Pancreas (tissue), 10 donors: ENCODE data around the gene NFATC2IP. TPM values are rescaled to one million over a fixed set of nuclear protein-coding genes. Genes with fewer than 3 reads are reported as not detected.

ENCODE experiments used
- ATAC-seq, 4 donors: fragments of 200-7000 bp; cut with Tn5 transposase; one replicate each; pipeline versions ENCODE4 v1.8.0 to v1.9.1; 2020; ENCODE audit warnings: mild to moderate bottlenecking in 4 of 4, moderate library complexity in 4 of 4
- DNase-seq, 6 donors: peaks; one replicate each; pipeline ENCODE4 v3.0.0-alpha.2; 2020
- FAIRE-seq: peaks from 2 replicates; lab custom pipeline; 2012; peaks lifted over from hg19 to GRCh38; lab: Jason Lieb, UNC
- H3K27ac ChIP-seq, 4 donors: fragments of 200-600 bp; sonication (generic); 1 replicate in 3 of 4; 2 replicates in 1 of 4; pipeline versions ENCODE4 v1.5.0 to v1.8.0; 2020
- H3K27me3 ChIP-seq, 4 donors: fragments of 200-600 bp; one replicate each; pipeline ENCODE4 v1.8.0; 2021
- H3K36me3 ChIP-seq, 3 donors: fragments of 200-600 bp; sonication (generic) in 1 of 3; one replicate each; pipeline versions ENCODE4 v1.5.0 to v1.8.0; 2020 to 2021
- H3K4me1 ChIP-seq, 3 donors: fragments of 200-600 bp; one replicate each; pipeline ENCODE4 v1.8.0; 2021
- H3K4me3 ChIP-seq, 4 donors: fragments of 200-600 bp; sonication (generic) in 2 of 4; one replicate each; pipeline versions ENCODE4 v1.5.0 to v1.8.0; 2020 to 2021
- H3K9me3 ChIP-seq, 4 donors: fragments of 200-600 bp; one replicate each; pipeline ENCODE4 v1.8.0; 2021
- CTCF ChIP-seq, 4 donors: fragments of 200-600 bp; sonication (generic) in 3 of 4; IDR thresholded peaks; one replicate each; pipeline versions ENCODE4 v1.5.0 to v1.8.0; 2021; ENCODE audit warnings: antibody characterized with exemption in 4 of 4
- WGBS, 2 donors: extraction: QIAGEN DNeasy Blood & Tissue Kit; methylation state at CpG; one replicate each; pipeline ENCODE4 v1.1.7; 2013; 5-methylcytosine and 5-hydroxymethylcytosine counted together
- intact Hi-C, 3 donors: fragments of 100-400 bp; cut with DNase I; formaldehyde crosslinking; loops; one replicate each; pipeline versions ENCODE4 v1.11.1 to v1.14.2; 2022
- polyA plus RNA-seq, 2 donors: library from polyadenylated mRNA; stranded (reverse); fragments of 200-250 nt; gene quantifications; one replicate each; pipeline ENCODE4 v1.2.3, GENCODE V29; 2013
- total RNA-seq, 6 donors: library from RNA; stranded (reverse); fragmentation: NEBNext Ultra II Directional in 4 of 6; extraction: Animal tissue kit (Norgen Biotek cat#: 25700) in 4 of 6; gene quantifications; one replicate each; pipeline versions ENCODE4 v1.2.1 to v1.2.4, GENCODE V29; 2021 to 2023
- donor health status: healthy with polysubstance abuse.
- donor health status: DM: no; HTN: no; CAD: no; lungs with moderate emphysema.
- donor health status: DM: no; HTN: no; CAD: no.
- donor health status: control.
- donor health status: control.
- donor health status: Bipolar disorder and iron deficiency.
- donor health status: DM: yes; HTN: yes; CAD: no.
- donor health status: DM: no; HTN: no; CAD: no.
- donor health status: DM: no; HTN: no; CAD: no.
- donor health status: DM: yes; HTN: yes; CAD: no.

NFATC2IP gene
- total and polyA plus RNA-seq, 8 donors, result 9.2 to 22.0 (median 12.6) TPM

GRCh38 chr16:28917095-28917494 lies 33.6 kb upstream of the NFATC2IP start:
- intact Hi-C loops, result loop anchor here in 1 of 3 donors (10.0 kb wide), 1 partner anchor 52 kb away; the partner anchor contains the start of gene SH2B1
- no peak overlapping the region for H3K4me3 ChIP-seq
- H3K27me3 ChIP-seq, result no peaks in the 10 kb centered on the region
- ATAC-seq (no peak), FAIRE-seq (no peak), DNase-seq (no peak)
- no peak for TF ChIP-seq CTCF (IDR thresholded peaks at IDR 0.05)
- 92 to 95% methylated on average over 7 of the region's 7 CpGs for WGBS, 2 donors
- H3K4me1 ChIP-seq, result no peaks in the 10 kb centered on the region
- no peaks in the 10 kb centered on the region for H3K9me3 ChIP-seq
- peaks cover 0 to 38% (median 6%) of the 10 kb centered on the region in 3 donors for H3K36me3 ChIP-seq
- H3K27ac ChIP-seq, result no peak overlapping the region

GRCh38 chr16:28918698-28919097 lies 32.0 kb upstream of the NFATC2IP start:
- intact Hi-C loops, result loop anchor here in 1 of 3 donors (10.0 kb wide), 1 partner anchor 54 kb away; the partner anchor contains the start of gene SH2B1
- ATAC-seq, result no peak
- Histone ChIP-seq H3K27me3 (no peaks in the 10 kb centered on the region), H3K4me3 (no peak overlapping the region), H3K4me1 (peaks cover 9% of the 10 kb centered on the region in 3 donors), H3K27ac (no peak overlapping the region), H3K36me3 (peaks cover 0 to 38% (median 6%) of the 10 kb centered on the region in 3 donors), H3K9me3 (no peaks in the 10 kb centered on the region)
- FAIRE-seq, result no peak
- no peak for TF ChIP-seq CTCF (IDR thresholded peaks at IDR 0.05)
- WGBS, 2 donors, result 98% methylated on average over 3 of the region's 3 CpGs
- no peak for DNase-seq

- 41 to 55% methylated on average over 3 of the region's 3 CpGs for WGBS, 2 donors
- H3K27ac ChIP-seq, result peak overlapping the region; percentile 58 to 99 (median 96)
These were observed 27.5 kb upstream of the NFATC2IP start for GRCh38 chr16:28923231-28923587.

GRCh38 chr16:28923652-28924398 lies 26.9 kb upstream of the NFATC2IP start:
- Histone ChIP-seq H3K9me3 (no peaks in the 10 kb centered on the region), H3K36me3 (peaks cover 0 to 14% (median 0%) of the 10 kb centered on the region in 3 donors), H3K4me3 (peak overlapping the region; percentile 29 to 84 (median 66)), H3K4me1 (peaks cover 9 to 11% (median 9%) of the 10 kb centered on the region in 3 donors), H3K27ac (peak overlapping the region; percentile 58 to 99 (median 96)), H3K27me3 (no peaks in the 10 kb centered on the region)
- FAIRE-seq (no peak), DNase-seq (peak in 3 of 6 donors; percentile 38 to 43 (median 39)), ATAC-seq (peak; percentile 1 to 8 (median 2))
- no peak for TF ChIP-seq CTCF (IDR thresholded peaks at IDR 0.05)
- intact Hi-C loops, result no loop called here
- 19 to 21% methylated on average over 13 of the region's 13 CpGs for WGBS, 2 donors

More at GRCh38 chr16:28923231-28923587, 27.5 kb upstream of the NFATC2IP start:
- no peak for FAIRE-seq
- Histone ChIP-seq H3K9me3 (no peaks in the 10 kb centered on the region), H3K4me3 (peak overlapping the region in 2 of 4 donors; percentile 72 to 84), H3K36me3 (peaks cover 0 to 18% (median 0%) of the 10 kb centered on the region in 3 donors), H3K4me1 (peaks cover 9 to 11% (median 9%) of the 10 kb centered on the region in 3 donors), H3K27me3 (no peaks in the 10 kb centered on the region)
- DNase-seq, result no peak
- ATAC-seq, result no peak
- no peak for TF ChIP-seq CTCF (IDR thresholded peaks at IDR 0.05)
- intact Hi-C loops, result no loop called here

GRCh38 chr16:28924399-28924761 lies 26.4 kb upstream of the NFATC2IP start:
- peak overlapping the region; percentile 29 to 84 (median 66) for H3K4me3 ChIP-seq
- ATAC-seq (peak; percentile 1 to 3 (median 2)), FAIRE-seq (no peak), DNase-seq (no peak)
- no peaks in the 10 kb centered on the region for H3K27me3 ChIP-seq
- peak overlapping the region; percentile 58 to 99 (median 96) for H3K27ac ChIP-seq
- H3K9me3 ChIP-seq, result no peaks in the 10 kb centered on the region
- intact Hi-C loops, result no loop called here
- WGBS, 2 donors, result 4 to 11% methylated on average over 14 to 15 of the region's 15 CpGs
- peaks cover 9 to 11% (median 9%) of the 10 kb centered on the region in 3 donors for H3K4me1 ChIP-seq
- TF ChIP-seq CTCF (IDR thresholded peaks at IDR 0.05), result peak in 3 of 4 donors; percentile 9 to 24 (median 19)
- H3K36me3 ChIP-seq, result peaks cover 0 to 8% (median 0%) of the 10 kb centered on the region in 3 donors
